Kidney (tissue), 14 donors: ENCODE results near the gene HCN2. TPM values are rescaled to one million over a fixed set of nuclear protein-coding genes. Genes with fewer than 3 reads are reported as not detected.
"Not testable (repeated sequence)": the region's sequence is repeated elsewhere in the genome, so short reads cannot be mapped to it uniquely, and the experiment has no call there.

Experiments used
- DNase-seq, 5 donors: peaks; one replicate each; pipeline ENCODE4 v3.0.0-alpha.2; 2013 to 2020
- FAIRE-seq: peaks from 2 replicates; lab custom pipeline; 2012; peaks lifted over from hg19 to GRCh38; lab: Jason Lieb, UNC
- H3K27ac ChIP-seq, 2 donors: one replicate each; pipeline ENCODE4 v1.7.0; 2013; ENCODE audit warnings: low read depth in 2 of 2, low read length in 2 of 2, inconsistent platforms in 1 of 2
- H3K27me3 ChIP-seq: one replicate; pipeline ENCODE4 v1.7.1; 2013; ENCODE audit warnings: low read length, inconsistent platforms; ENCODE audit not compliant: control insufficient read depth, insufficient read depth
- H3K36me3 ChIP-seq, 3 donors: one replicate each; pipeline versions ENCODE4 v1.7.0 to v1.7.1; 2013; ENCODE audit warnings: low read length in 3 of 3, control low read depth in 1 of 3, inconsistent platforms in 1 of 3; ENCODE audit not compliant: insufficient read depth in 3 of 3, control insufficient read depth in 2 of 3
- H3K4me1 ChIP-seq, 3 donors: one replicate each; pipeline versions ENCODE4 v1.7.0 to v1.7.1; 2013; ENCODE audit warnings: low read length in 3 of 3, inconsistent platforms in 1 of 3, low read depth in 1 of 3; ENCODE audit not compliant: control insufficient read depth in 2 of 3, insufficient read depth in 2 of 3
- H3K4me3 ChIP-seq, 3 donors: one replicate each; pipeline versions ENCODE4 v1.7.0 to v1.8.1; 2013; ENCODE audit warnings: low read length in 3 of 3, control low read depth in 1 of 3, inconsistent platforms in 1 of 3
- H3K9ac ChIP-seq, 3 donors: one replicate each; pipeline versions ENCODE4 v1.7.0 to v1.7.1; 2013; ENCODE audit warnings: low read length in 3 of 3, control low read depth in 1 of 3, inconsistent platforms in 1 of 3
- H3K9me3 ChIP-seq, 3 donors: one replicate each; pipeline versions ENCODE4 v1.7.0 to v1.7.1; 2013; ENCODE audit warnings: low read length in 3 of 3, control low read depth in 1 of 3, inconsistent platforms in 1 of 3; ENCODE audit not compliant: control insufficient read depth in 2 of 3, insufficient read depth in 1 of 3
- intact Hi-C: fragments of 100-400 bp; cut with DNase I; formaldehyde crosslinking; loops from one replicate; pipeline ENCODE4 v1.11.1; 2022
- polyA plus RNA-seq: library from polyadenylated mRNA; stranded (reverse); fragments of 350-450 nt; fragmentation: Illumina TruSeq; extraction: RNeasy Lipid Tissue Mini Kit (QIAGEN cat#74804); gene quantifications from one replicate; pipeline ENCODE4 v1.2.3, GENCODE V29; 2014; ENCODE audit warnings: low read depth, low replicate concordance; ENCODE audit not compliant: insufficient read depth
- total RNA-seq: library from RNA; stranded (reverse); fragmentation: NEBNext Ultra II Directional; extraction: Animal tissue kit (Norgen Biotek cat#: 25700); gene quantifications from one replicate; pipeline ENCODE4 v1.2.1, GENCODE V29; 2021
- TF ChIP-seq, protein P1 (sequence below): IDR thresholded peaks from 3 replicates; pipeline ENCODE4 v1.5.1; 2012; ENCODE audit warnings: mild to moderate bottlenecking, moderate library complexity, borderline replicate concordance; ENCODE audit not compliant: insufficient read depth; ENCODE audit errors: extremely low read depth
- donor health status: control.
- donor health status: control.
- donor health status: control.
- donor health status: control.
- donor health status: control.
- donor health status: DM: yes; HTN: yes; CAD: no.
- donor health status: Normal renal cell carcinoma (clear cell type).

The HCN2 gene
- total and polyA plus RNA-seq, 2 donors from 2014 or later = 0.31 to 1.3 TPM

DNA sequence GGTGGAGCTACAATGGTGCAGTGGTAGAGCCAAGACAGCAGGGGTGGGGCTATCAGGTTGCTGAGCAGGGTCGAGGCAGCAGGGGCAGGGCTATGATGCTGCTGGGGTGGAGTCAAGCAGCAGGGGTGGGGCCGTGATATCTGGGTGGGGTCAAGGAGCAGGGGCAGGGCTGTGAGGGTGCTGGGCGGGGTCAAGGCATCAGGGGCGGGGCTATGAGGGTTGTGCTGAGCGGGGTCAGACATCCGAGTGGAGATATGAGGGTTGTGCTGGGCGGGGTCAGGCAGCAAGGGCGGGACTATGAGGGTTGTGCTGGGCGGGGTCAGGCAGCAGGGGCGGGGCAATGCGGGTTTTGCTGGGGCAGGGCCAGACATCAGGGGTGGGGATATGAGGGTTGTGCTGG is 14.7 kb downstream of the HCN2 start:
- Histone ChIP-seq H3K9me3 (no peaks in the 10 kb centered on the region), H3K27ac (no peak overlapping the region), H3K9ac (no peak overlapping the region), H3K27me3 (no peaks in the 10 kb centered on the region), H3K4me1 (no peaks in the 10 kb centered on the region), H3K36me3 (no peaks in the 10 kb centered on the region), H3K4me3 (no peak overlapping the region)
- DNase-seq (no peak), FAIRE-seq (no peak)
- TF ChIP-seq, protein P1, sequence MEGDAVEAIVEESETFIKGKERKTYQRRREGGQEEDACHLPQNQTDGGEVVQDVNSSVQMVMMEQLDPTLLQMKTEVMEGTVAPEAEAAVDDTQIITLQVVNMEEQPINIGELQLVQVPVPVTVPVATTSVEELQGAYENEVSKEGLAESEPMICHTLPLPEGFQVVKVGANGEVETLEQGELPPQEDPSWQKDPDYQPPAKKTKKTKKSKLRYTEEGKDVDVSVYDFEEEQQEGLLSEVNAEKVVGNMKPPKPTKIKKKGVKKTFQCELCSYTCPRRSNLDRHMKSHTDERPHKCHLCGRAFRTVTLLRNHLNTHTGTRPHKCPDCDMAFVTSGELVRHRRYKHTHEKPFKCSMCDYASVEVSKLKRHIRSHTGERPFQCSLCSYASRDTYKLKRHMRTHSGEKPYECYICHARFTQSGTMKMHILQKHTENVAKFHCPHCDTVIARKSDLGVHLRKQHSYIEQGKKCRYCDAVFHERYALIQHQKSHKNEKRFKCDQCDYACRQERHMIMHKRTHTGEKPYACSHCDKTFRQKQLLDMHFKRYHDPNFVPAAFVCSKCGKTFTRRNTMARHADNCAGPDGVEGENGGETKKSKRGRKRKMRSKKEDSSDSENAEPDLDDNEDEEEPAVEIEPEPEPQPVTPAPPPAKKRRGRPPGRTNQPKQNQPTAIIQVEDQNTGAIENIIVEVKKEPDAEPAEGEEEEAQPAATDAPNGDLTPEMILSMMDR = no peak
- intact Hi-C loops = no loop called here

DNA sequence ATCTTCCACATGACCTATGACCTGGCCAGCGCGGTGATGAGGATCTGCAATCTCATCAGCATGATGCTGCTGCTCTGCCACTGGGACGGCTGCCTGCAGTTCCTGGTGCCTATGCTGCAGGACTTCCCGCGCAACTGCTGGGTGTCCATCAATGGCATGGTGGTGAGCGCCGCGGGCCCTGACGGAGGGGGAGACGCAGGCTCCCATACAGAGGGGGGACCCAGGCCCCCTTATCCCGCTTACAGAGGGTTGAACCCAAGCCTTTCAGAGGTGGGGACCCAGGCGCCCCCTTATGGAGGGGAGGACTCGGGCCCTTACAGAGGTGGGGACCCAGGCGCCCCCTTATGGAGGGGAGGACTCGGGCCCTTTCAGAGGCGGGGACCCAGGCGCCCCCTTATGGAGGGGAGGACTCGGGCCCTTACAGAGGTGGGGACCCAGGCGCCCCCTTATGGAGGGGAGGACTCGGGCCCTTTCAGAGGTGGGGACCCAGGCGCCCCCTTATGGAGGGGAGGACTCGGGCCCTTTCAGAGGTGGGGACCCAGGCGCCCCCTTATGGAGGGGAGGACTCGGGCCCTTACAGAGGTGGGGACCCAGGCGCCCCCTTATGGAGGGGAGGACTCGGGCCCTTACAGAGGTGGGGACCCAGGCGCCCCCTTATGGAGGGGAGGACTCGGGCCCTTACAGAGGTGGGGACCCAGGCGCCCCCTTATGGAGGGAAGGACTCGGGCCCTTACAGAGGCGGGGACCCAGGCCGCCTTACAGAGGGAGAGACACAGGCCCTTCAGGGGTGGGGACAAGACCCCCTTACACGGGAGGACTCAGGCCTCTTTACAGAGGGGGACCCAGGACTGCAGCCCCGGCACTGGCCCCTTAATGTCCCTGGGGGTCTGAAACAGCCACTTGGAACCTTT is 15.6 kb downstream of the HCN2 start:
- DNase-seq, H3K36me3 ChIP-seq, H3K27ac ChIP-seq, H3K27me3 ChIP-seq, intact Hi-C loops, FAIRE-seq, H3K9ac ChIP-seq, H3K4me1 ChIP-seq, H3K9me3 ChIP-seq, H3K4me3 ChIP-seq: not testable (repeated sequence)

GRCh38 chr19:607301-608154 is 17.8 kb downstream of the HCN2 start:
- H3K36me3 ChIP-seq = no peaks in the 10 kb centered on the region
- H3K27ac ChIP-seq = no peak overlapping the region
- no peak overlapping the region for H3K4me3 ChIP-seq
- TF ChIP-seq, protein P1 = no peak
- H3K4me1 ChIP-seq = no peaks in the 10 kb centered on the region
- H3K9ac ChIP-seq = no peak overlapping the region
- intact Hi-C loops = no loop called here
- H3K27me3 ChIP-seq = no peaks in the 10 kb centered on the region
- FAIRE-seq = no peak
- no peaks in the 10 kb centered on the region for H3K9me3 ChIP-seq
- DNase-seq = no peak
